WTC11 (cell line): ENCODE data around the gene RBFOX2. TPM values are rescaled to one million over a fixed set of nuclear protein-coding genes. Genes with fewer than 3 reads are reported as not detected.

Experiments used
- ATAC-seq: fragments of 200-7000 bp; cut with Tn5 transposase; 2 replicates; pipeline ENCODE4 v1.10.0; 2021; ENCODE audit warnings: mild to moderate bottlenecking, moderate library complexity
- CTCF ChIA-PET: fragments of 300-600 bp; sonication (Branson Sonifier 250); formaldehyde crosslinking; loops from one replicate; lab custom pipeline; 2021; ENCODE audit warnings: antibody characterized with exemption; lab: Charles Lee
- POLR2A ChIA-PET: fragments of 350-600 bp; sonication (Branson Sonifier 250); formaldehyde crosslinking; loops from one replicate; lab custom pipeline; 2021; ENCODE audit warnings: antibody characterized with exemption; lab: Charles Lee
- DNase-seq: peaks from one replicate; pipeline ENCODE4 v3.0.0; 2021; ENCODE audit warnings: low spot score
- H3K27ac Mint-ChIP-seq: 2 replicates; pipeline ENCODE4 v1.8.0; 2021; ENCODE audit warnings: mixed read lengths
- H3K27me3 Mint-ChIP-seq: 2 replicates; pipeline ENCODE4 v1.8.0; 2021; ENCODE audit warnings: low read depth, mild to moderate bottlenecking, moderate library complexity, mixed read lengths
- H3K36me3 Mint-ChIP-seq: 2 replicates; pipeline ENCODE4 v1.8.0; 2021; ENCODE audit warnings: mixed read lengths
- H3K4me1 Mint-ChIP-seq: 2 replicates; pipeline ENCODE4 v1.8.0; 2022; ENCODE audit warnings: mixed read lengths
- H3K4me3 Mint-ChIP-seq: 2 replicates; pipeline ENCODE4 v1.8.0; 2021; ENCODE audit warnings: mild to moderate bottlenecking, moderate library complexity, mixed read lengths
- H3K9me3 Mint-ChIP-seq: 2 replicates; pipeline ENCODE4 v1.8.0; 2021; ENCODE audit warnings: mixed read lengths
- AFF4 ChIP-seq: sonication (generic); formaldehyde crosslinking; IDR thresholded peaks from 2 replicates; pipeline ENCODE4 v1.8.1; 2023; ENCODE audit warnings: mild to moderate bottlenecking, missing genetic modification reagents, borderline replicate concordance
- ATF1 ChIP-seq: sonication (generic); formaldehyde crosslinking; IDR thresholded peaks from 2 replicates; pipeline ENCODE4 v1.8.1; 2023; ENCODE audit warnings: mild to moderate bottlenecking, moderate library complexity, missing genetic modification reagents
- E2F5 ChIP-seq: sonication (generic); formaldehyde crosslinking; IDR thresholded peaks from 2 replicates; pipeline ENCODE4 v1.8.1; 2022; ENCODE audit warnings: mild to moderate bottlenecking, moderate library complexity, missing genetic modification reagents
- FOXJ3 ChIP-seq: sonication (generic); formaldehyde crosslinking; IDR thresholded peaks from 2 replicates; pipeline ENCODE4 v1.9.0; 2021; ENCODE audit warnings: missing genetic modification reagents, mild to moderate bottlenecking, borderline replicate concordance
- FOXP4 ChIP-seq: sonication (generic); formaldehyde crosslinking; IDR thresholded peaks from 2 replicates; pipeline ENCODE4 v1.8.0; 2022; ENCODE audit warnings: mild to moderate bottlenecking, missing genetic modification reagents
- GABPB1 ChIP-seq: sonication (generic); formaldehyde crosslinking; IDR thresholded peaks from 2 replicates; pipeline ENCODE4 v1.8.1; 2023; ENCODE audit warnings: mild to moderate bottlenecking, missing genetic modification reagents
- GRHL2 ChIP-seq: fragments of 250-450 bp; sonication (Bioruptor Pico); IDR thresholded peaks from 2 replicates; pipeline ENCODE4 v1.8.0; 2022; ENCODE audit warnings: mild to moderate bottlenecking, moderate library complexity; ENCODE audit not compliant: insufficient replicate concordance, severe bottlenecking
- GTF2I ChIP-seq: fragments of 250-450 bp; sonication (Bioruptor Pico); conservative IDR thresholded peaks from 2 replicates; pipeline ENCODE4 v1.4.0; 2021; ENCODE audit warnings: mild to moderate bottlenecking
- HMGXB4 ChIP-seq: sonication (generic); formaldehyde crosslinking; IDR thresholded peaks from 2 replicates; pipeline ENCODE4 v1.8.1; 2023; ENCODE audit warnings: mild to moderate bottlenecking, moderate library complexity, missing genetic modification reagents
- IRF1 ChIP-seq: sonication (generic); formaldehyde crosslinking; IDR thresholded peaks from 2 replicates; pipeline ENCODE4 v1.8.0; 2023; ENCODE audit warnings: missing genetic modification reagents
- MYBL2 ChIP-seq: sonication (generic); formaldehyde crosslinking; IDR thresholded peaks from 2 replicates; pipeline ENCODE4 v1.8.1; 2023; ENCODE audit warnings: mild to moderate bottlenecking, moderate library complexity, missing genetic modification reagents
- NFE2L1 ChIP-seq: sonication (generic); formaldehyde crosslinking; IDR thresholded peaks from 2 replicates; pipeline ENCODE4 v1.8.1; 2023; ENCODE audit warnings: missing genetic modification reagents
- NFYB ChIP-seq: sonication (generic); formaldehyde crosslinking; conservative IDR thresholded peaks from 2 replicates; pipeline ENCODE4 v1.8.0; 2022; ENCODE audit warnings: low read depth, missing genetic modification reagents
- NR2C2 ChIP-seq: sonication (generic); formaldehyde crosslinking; IDR thresholded peaks from 2 replicates; pipeline ENCODE4 v1.8.0; 2022; ENCODE audit warnings: mild to moderate bottlenecking, missing genetic modification reagents
- PRDM15 ChIP-seq: sonication (generic); formaldehyde crosslinking; IDR thresholded peaks from 2 replicates; pipeline ENCODE4 v1.8.0; 2022; ENCODE audit warnings: missing genetic modification reagents
- TEAD1 ChIP-seq: sonication (generic); formaldehyde crosslinking; IDR thresholded peaks from 2 replicates; pipeline ENCODE4 v1.8.0; 2022; ENCODE audit warnings: mild to moderate bottlenecking, missing genetic modification reagents
- TEAD4 ChIP-seq: sonication (generic); formaldehyde crosslinking; IDR thresholded peaks from 2 replicates; pipeline ENCODE4 v1.8.0; 2022; ENCODE audit warnings: mild to moderate bottlenecking, missing genetic modification reagents
- USF1 ChIP-seq: sonication (generic); formaldehyde crosslinking; IDR thresholded peaks from 2 replicates; pipeline ENCODE4 v1.8.0; 2022; ENCODE audit warnings: mild to moderate bottlenecking, missing genetic modification reagents
- ZNF232 ChIP-seq: sonication (generic); formaldehyde crosslinking; IDR thresholded peaks from 2 replicates; pipeline ENCODE4 v1.8.0; 2022; ENCODE audit warnings: mild to moderate bottlenecking, missing genetic modification reagents
- ZNF423 ChIP-seq: fragments of 250-450 bp; sonication (Bioruptor Pico); IDR thresholded peaks from 2 replicates; pipeline ENCODE4 v2.1.2; 2022; ENCODE audit warnings: mild to moderate bottlenecking, moderate library complexity
- ZNF512 ChIP-seq: sonication (generic); formaldehyde crosslinking; IDR thresholded peaks from 2 replicates; pipeline ENCODE4 v1.8.1; 2022; ENCODE audit warnings: missing genetic modification reagents, borderline replicate concordance
- total RNA-seq: library from RNA; stranded (reverse); gene quantifications from 3 replicates; pipeline ENCODE4 v1.2.3, GENCODE V29; 2021

Gene RBFOX2
- total RNA-seq, 1 experiment from 2014 or later = 107 TPM

GRCh38 chr22:36029406-36029755 is 757 bp upstream of the RBFOX2 start (continued):
- no peak for TF ChIP-seq ZNF512 (CRISPR knock-in tag)
- TF ChIP-seq FOXJ3 (CRISPR knock-in tag) = no peak
- no peak for TF ChIP-seq TEAD4 (CRISPR knock-in tag)
- TF ChIP-seq ZNF232 (CRISPR knock-in tag) = no peak
- no peak for TF ChIP-seq HMGXB4
- no peak for TF ChIP-seq NFYB (CRISPR knock-in tag)
- no peak for TF ChIP-seq NFE2L1
- TF ChIP-seq NR2C2 (CRISPR knock-in tag) = no peak
- TF ChIP-seq FOXP4 = no peak
- no peak for TF ChIP-seq ATF1 (CRISPR knock-in tag)
- TF ChIP-seq IRF1 (CRISPR knock-in tag) = no peak
- TF ChIP-seq MYBL2 = no peak
- no peak for TF ChIP-seq GABPB1 (CRISPR knock-in tag)

GRCh38 chr22:36027935-36028645 is 534 bp downstream of the RBFOX2 start:
- DNase-seq = peak; percentile 67
- Mint-ChIP-seq H3K27me3 (no peaks in the 10 kb centered on the region; the same call in 1 of the 2 replicates), H3K4me1 (peaks cover 34% of the 10 kb centered on the region), H3K4me3 (peak overlapping the region; percentile 90), H3K27ac (peak overlapping the region; percentile 75), H3K9me3 (no peaks in the 10 kb centered on the region), H3K36me3 (peaks cover 4% of the 10 kb centered on the region)
- ATAC-seq = peak; percentile 7
- POLR2A ChIA-PET = interaction anchor here (1.0 to 1.4 kb wide), 3 partner anchors 13 to 114 kb away, joined by 4 to 9 read pairs (median 4); no protein-coding TSS in a partner anchor
- CTCF ChIA-PET = interaction anchor here (0.8 to 4.2 kb wide), 8 partner anchors 12 to 344 kb away, joined by 4 to 60 read pairs (median 6); no protein-coding TSS in a partner anchor
- TF ChIP-seq GRHL2 (CRISPR knock-in tag) = no peak
- TF ChIP-seq AFF4 (CRISPR knock-in tag) = no peak
- TF ChIP-seq E2F5 (CRISPR knock-in tag) = peak; percentile 43; the same call in 1 of the 2 replicates
- no peak for TF ChIP-seq PRDM15 (CRISPR knock-in tag)
- TF ChIP-seq USF1 = no peak
- no peak for TF ChIP-seq GTF2I (CRISPR knock-in tag)
- no peak for TF ChIP-seq TEAD1 (CRISPR knock-in tag)
- TF ChIP-seq ZNF423 (CRISPR knock-in tag) = no peak
